ENCODE measurements around the gene PKD2L2.
"Not testable (repeated sequence)": the region's sequence is repeated elsewhere in the genome, so short reads cannot be mapped to it uniquely, and the experiment has no call there.

The PKD2L2 gene

GRCh38 chr5:137890845-137891244 is 1.6 kb downstream of the PKD2L2 start:
- DNase-seq, result no peak

GRCh38 chr5:137891849-137892248 is 2.6 kb downstream of the PKD2L2 start:
- DNase-seq, result no peak

- no peak for DNase-seq
Observed at GRCh38 chr5:137894586-137894985, 5.3 kb downstream of the PKD2L2 start.

GRCh38 chr5:137896560-137896959 is 7.3 kb downstream of the PKD2L2 start:
- DNase-seq, result no peak

- no peak for DNase-seq
Observed at GRCh38 chr5:137899493-137899892, 10.2 kb downstream of the PKD2L2 start.

GRCh38 chr5:137901011-137901817 is 12.0 kb downstream of the PKD2L2 start:
- peak in 1 of 2 donors; percentile 7 for DNase-seq

- no peak for DNase-seq
Observed at GRCh38 chr5:137902408-137903133, 13.3 kb downstream of the PKD2L2 start.

GRCh38 chr5:137914758-137915157 is 25.5 kb downstream of the PKD2L2 start:
- no peak for DNase-seq

GRCh38 chr5:137916923-137917322 is 27.7 kb downstream of the PKD2L2 start:
- DNase-seq, result no peak

- DNase-seq, result no peak
Observed at GRCh38 chr5:137921931-137922330, 32.7 kb downstream of the PKD2L2 start.

- DNase-seq, result no peak
Observed at GRCh38 chr5:137923856-137924255, 34.6 kb downstream of the PKD2L2 start.

- DNase-seq, result no peak
Observed at GRCh38 chr5:137932800-137933199, 43.5 kb downstream of the PKD2L2 start.

GRCh38 chr5:137933491-137933911 is 44.2 kb downstream of the PKD2L2 start:
- no peak for DNase-seq

- DNase-seq, result no peak
Observed at GRCh38 chr5:137935190-137935589, 45.9 kb downstream of the PKD2L2 start.

- DNase-seq, result no peak
Observed at GRCh38 chr5:137935694-137936093, 46.4 kb downstream of the PKD2L2 start.

GRCh38 chr5:137937994-137938750 is 48.9 kb downstream of the PKD2L2 start:
- DNase-seq, result no peak

- DNase-seq, result no peak
Observed at GRCh38 chr5:137938751-137939143, 49.5 kb downstream of the PKD2L2 start.

GRCh38 chr5:137939331-137939730 is 50.1 kb downstream of the PKD2L2 start:
- no peak for DNase-seq

- not testable (repeated sequence) for DNase-seq
Observed at GRCh38 chr5:137944280-137944679, 55.0 kb downstream of the PKD2L2 start.

GRCh38 chr5:137945825-137946224 is 56.6 kb downstream of the PKD2L2 start:
- DNase-seq, result no peak

GRCh38 chr5:137954131-137954879 is 65.0 kb downstream of the PKD2L2 start:
- no peak for DNase-seq

- no peak for DNase-seq
Observed at GRCh38 chr5:137957948-137958347, 68.7 kb downstream of the PKD2L2 start.

- DNase-seq, result no peak
Observed at GRCh38 chr5:137959488-137959887, 70.2 kb downstream of the PKD2L2 start.

Measured in inflammatory macrophage treated with lipopolysaccharide for 1 hour (primary cell).